NCI-H2107 treated with DMSO at 0.1 percent for 48 hours (cell line): ENCODE measurements around the gene IGFN1.
"Not testable (repeated sequence)": the region's sequence is repeated elsewhere in the genome, so short reads cannot be mapped to it uniquely, and the experiment has no call there.

Experiments
- DNase-seq: peaks from one replicate; lab custom pipeline; 2025; ENCODE audit not compliant: unreplicated experiment; lab: John Stamatoyannopoulos, UW

The IGFN1 gene

GRCh38 chr1:201163036-201163435, 27.6 kb upstream of the IGFN1 start:
- not testable (repeated sequence) for DNase-seq

- no peak for DNase-seq
Observed at GRCh38 chr1:201163707-201164106, 26.9 kb upstream of the IGFN1 start.

- no peak for DNase-seq
Observed at GRCh38 chr1:201164645-201165044, 26.0 kb upstream of the IGFN1 start.

GRCh38 chr1:201167041-201167991, 23.3 kb upstream of the IGFN1 start:
- DNase-seq = peak; percentile 87

GRCh38 chr1:201169203-201169602, 21.4 kb upstream of the IGFN1 start:
- no peak for DNase-seq

GRCh38 chr1:201169971-201170532, 20.6 kb upstream of the IGFN1 start:
- no peak for DNase-seq

GRCh38 chr1:201170533-201171062, 20.0 kb upstream of the IGFN1 start:
- peak; percentile 96 for DNase-seq

- DNase-seq = peak; percentile 88
Observed at GRCh38 chr1:201171063-201172036, 19.3 kb upstream of the IGFN1 start.

- no peak for DNase-seq
Observed at GRCh38 chr1:201172326-201172725, 18.3 kb upstream of the IGFN1 start.

GRCh38 chr1:201172999-201173610, 17.5 kb upstream of the IGFN1 start:
- DNase-seq = no peak

GRCh38 chr1:201173736-201174135, 16.9 kb upstream of the IGFN1 start:
- DNase-seq = no peak

- DNase-seq = no peak
Observed at GRCh38 chr1:201175820-201176500, 14.7 kb upstream of the IGFN1 start.

GRCh38 chr1:201176940-201177339, 13.7 kb upstream of the IGFN1 start:
- no peak for DNase-seq

GRCh38 chr1:201178718-201179117, 11.9 kb upstream of the IGFN1 start:
- no peak for DNase-seq

- DNase-seq = no peak
Observed at GRCh38 chr1:201180141-201180540, 10.5 kb upstream of the IGFN1 start.

- DNase-seq = no peak
Observed at GRCh38 chr1:201180901-201181300, 9.7 kb upstream of the IGFN1 start.

- DNase-seq = no peak
Observed at GRCh38 chr1:201181323-201181722, 9.3 kb upstream of the IGFN1 start.

GRCh38 chr1:201181726-201182125, 8.9 kb upstream of the IGFN1 start:
- no peak for DNase-seq

GRCh38 chr1:201183209-201183608, 7.4 kb upstream of the IGFN1 start:
- DNase-seq = peak; percentile 53

- no peak for DNase-seq
Observed at GRCh38 chr1:201183753-201184152, 6.9 kb upstream of the IGFN1 start.
